ENCODE measurements around the gene HABP4.
"Not testable (repeated sequence)": the region's sequence is repeated elsewhere in the genome, so short reads cannot be mapped to it uniquely, and the experiment has no call there.

Gene HABP4

DNA sequence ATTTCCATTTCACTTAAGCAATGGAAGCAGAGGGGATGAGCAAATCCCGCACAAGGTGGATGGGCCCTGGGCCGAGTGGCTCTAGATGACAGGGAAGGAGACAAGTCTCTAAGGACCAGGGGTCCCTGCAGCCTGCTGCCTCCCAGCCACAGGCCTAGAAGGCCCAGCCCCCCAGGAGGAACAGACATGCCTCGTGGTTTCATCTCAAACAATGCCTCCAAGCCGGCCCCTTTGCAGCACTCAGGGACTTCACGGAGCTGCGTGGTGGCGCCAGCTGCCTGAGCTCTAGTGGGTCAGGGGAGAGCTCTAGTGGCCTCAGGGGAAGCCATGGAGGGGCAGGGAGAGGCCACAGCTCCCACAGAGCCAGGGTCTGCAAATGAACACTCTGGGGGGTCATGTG, 48.8 kb downstream of the HABP4 start:
- no peak for DNase-seq (ENCODE audit: low read depth)

DNA sequence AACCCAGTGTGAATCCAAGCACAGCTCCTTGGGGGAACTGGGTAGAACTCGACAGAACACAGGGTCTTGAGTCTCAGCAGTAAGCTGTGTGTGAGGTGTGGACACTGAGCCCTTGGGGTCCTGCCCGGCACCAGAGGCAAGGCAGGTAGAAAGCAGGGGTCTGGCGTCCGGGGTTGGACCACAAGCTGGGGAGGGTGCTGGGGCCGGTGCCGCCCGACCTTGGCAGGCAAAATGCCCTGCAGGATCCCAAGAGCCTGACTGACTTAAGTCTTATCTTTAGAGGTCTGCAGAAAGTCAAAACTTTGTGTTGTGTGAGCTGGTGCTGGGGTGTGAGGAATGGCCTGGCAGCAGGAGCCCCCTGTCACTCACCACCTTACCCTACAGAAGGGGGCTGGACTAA, 49.3 kb downstream of the HABP4 start:
- no peak for DNase-seq (ENCODE audit: low read depth)

DNA sequence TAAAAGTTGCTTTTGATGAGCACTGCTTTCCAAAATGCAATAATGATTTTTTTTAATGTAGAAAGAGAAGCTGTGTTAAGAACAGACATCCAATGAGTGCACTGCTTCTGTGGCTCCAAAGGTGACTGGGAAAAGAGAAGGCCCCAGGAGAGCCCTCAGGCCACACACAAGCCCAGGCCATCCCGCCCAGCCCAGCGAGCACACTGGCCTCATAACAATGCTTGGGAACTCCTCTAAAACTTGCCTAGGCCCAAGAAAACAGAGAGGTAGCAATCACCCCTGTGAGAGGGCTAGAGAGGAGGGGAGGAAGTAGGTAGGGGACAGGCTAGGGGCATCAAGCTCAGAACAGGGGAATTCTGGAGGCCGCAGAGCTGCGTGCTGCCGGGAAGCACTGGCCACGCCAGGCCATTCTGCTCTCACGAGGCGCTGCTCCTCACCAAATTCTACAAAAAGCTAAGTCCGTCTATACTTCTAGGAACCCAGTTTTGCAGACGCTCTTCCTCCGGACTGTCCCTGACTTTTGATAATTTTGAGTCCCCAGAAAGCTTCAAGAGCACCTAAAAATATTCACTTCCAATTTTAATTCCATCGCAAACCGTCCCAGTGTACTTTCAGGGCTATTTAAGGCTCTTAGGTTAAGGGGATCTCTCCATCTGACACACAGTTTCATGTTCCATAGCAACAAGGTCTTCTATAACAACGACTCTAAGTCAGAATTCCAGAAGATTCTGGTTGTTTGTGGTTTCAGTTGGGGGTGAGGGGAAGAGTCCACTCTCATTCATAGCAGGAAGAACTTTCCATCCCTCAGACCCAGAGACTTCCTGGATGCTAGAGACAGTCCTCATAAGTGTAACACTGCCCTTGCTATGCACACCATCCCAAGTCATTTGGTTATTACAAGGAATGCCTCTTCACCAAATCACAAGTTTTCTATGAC, 51.0 kb downstream of the HABP4 start:
- no peak for DNase-seq (ENCODE audit: low read depth)

DNA sequence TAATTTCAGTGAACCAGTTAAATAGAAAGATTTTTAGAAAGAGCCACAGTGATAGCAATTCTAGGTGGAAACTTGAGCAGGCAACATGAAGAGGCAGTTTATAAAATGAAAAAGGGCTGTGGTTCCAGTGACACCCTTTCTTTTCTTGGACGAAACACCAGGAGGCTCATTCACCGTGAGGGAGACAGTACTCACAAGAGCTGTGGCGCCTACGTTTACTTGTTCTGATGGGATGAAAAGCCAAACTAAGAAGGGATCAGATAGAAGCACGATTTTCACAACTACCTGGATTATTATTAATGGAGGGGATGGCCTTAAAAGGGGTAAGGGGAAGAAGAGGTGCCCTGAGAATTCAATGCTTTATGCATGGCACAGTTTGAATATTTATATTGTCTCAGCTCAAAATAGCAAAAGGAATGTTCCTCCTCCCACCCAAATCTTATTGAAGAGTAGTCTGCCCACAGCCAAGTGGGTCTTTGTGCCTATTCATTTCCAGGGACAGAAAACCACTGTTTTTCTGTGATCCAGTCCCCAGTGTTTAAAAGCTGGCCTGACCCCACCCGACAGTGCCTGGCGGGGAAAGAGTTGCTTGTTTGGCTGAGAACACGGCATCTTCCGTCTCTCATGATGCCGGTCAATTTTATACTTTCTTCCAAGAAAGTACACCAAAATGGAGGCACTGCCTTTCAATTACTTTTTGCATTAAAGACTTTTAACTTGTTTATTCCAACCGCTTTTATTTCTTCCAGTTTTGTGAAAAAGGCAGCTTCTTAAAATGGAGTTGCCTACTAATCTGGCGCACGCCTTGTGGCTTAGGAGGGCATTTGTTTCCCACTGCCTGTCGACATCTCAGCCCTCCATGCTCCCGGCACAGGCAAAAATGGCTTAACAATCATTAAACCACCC, 51.9 kb downstream of the HABP4 start:
- no peak for DNase-seq (ENCODE audit: low read depth)

DNA sequence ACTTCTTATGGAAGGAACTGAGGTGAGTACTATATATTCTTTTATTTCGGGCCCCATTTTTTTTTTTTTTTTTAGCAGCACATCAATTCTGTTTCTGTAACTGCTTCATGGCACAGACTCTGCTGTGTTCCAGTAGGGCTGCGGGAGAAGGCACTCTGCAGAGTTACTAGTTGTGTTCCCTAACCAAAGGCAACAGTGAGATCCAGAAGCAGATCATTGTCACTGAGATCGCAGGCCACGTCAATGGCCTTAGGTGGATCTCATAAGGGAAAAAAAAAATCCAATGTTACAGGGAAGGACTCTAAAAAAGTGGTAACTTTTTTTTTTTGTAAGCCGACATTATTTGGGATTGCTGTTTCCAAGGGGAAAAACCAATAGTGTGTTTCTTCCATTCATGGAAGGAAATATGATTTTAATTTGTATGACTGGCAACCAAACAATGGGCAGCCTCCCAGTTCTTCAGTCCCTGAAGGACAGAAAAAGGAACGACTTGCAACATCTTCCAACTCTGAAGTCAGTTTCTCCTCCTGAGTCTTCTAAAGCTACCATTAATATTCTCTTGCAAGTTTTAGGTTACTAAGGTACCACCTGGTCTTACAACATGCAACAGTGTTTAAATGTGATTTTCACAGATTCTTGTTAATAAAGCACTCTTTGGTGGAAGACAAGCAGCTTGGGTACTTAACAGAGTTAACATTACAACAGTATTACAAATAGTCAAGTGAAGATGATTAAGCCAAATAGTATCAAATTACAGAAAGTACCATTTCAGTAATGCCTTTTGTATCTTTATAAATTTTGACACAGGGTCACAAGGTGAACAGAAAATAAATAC, 52.8 kb downstream of the HABP4 start:
- DNase-seq (ENCODE audit: low read depth) = no peak

DNA sequence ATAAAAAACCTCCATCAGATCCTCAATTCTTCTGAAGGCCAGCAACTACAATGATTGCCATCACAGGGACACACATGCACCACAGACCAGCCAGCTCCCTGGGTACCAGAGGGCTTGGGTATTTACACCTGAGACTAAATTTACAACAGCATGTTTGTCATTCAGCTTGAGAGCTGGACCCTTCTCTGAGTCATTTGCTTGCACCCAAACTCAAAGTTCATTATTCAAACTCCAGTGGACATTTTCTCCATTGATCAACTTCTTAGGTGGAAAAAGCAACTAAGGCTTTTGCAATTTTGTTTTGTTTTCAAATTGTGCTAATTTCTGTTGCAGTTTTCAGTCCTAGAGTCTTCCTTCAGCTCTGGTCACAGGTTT, 53.4 kb downstream of the HABP4 start:
- DNase-seq (ENCODE audit: low read depth) = not testable (repeated sequence)

DNA sequence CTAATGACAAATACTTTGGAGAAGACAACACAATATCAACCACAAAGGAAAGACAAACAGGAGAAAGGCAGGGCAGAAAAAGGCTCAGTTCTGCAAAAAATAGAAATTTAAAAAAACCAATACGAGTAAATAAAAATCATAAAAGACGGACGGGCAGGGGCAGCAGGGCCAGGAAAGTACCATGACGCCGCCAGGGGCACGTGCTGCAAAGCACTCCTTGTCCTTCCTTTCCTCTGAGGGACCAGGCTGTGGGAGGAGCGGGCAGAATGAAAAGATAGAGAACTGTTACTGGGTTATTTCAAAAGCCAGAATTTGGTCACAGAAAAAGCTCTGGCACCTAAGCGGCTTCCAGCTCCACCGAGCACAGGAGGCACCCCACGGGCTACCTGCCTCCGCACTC, 53.9 kb downstream of the HABP4 start:
- no peak for DNase-seq (ENCODE audit: low read depth)

DNA sequence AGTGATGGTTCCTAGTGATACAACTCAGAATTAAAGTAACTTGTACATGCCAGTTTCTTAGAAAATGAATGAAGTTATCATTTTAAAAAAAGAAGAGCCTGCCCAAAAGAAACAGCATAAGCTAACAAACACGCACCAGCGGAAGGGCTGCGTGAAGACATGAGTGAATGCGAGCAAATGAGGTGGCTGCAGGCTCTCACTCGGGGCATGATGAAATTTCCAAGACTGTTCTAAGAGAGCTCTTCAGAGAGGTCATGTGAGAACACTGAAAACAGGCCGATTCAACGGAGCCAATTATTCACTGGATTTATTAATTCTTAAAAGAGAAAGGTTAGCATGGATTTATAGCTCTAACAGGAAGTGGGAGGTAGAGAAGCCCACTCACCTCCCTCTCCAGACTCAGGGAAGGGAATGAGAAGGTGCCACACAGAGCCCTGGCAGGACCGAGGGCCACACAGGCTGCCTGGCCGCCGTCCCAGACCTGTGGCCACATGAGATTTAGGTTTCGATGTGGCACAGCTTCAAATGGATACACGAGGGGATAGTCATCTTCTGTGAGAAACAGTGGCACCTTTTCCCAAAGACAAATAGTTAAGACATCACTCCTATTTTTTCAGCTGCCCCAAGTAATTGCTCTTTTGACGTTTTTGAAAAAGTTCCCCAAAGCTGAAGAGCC, 55.5 kb downstream of the HABP4 start:
- no peak for DNase-seq (ENCODE audit: low read depth)

DNA sequence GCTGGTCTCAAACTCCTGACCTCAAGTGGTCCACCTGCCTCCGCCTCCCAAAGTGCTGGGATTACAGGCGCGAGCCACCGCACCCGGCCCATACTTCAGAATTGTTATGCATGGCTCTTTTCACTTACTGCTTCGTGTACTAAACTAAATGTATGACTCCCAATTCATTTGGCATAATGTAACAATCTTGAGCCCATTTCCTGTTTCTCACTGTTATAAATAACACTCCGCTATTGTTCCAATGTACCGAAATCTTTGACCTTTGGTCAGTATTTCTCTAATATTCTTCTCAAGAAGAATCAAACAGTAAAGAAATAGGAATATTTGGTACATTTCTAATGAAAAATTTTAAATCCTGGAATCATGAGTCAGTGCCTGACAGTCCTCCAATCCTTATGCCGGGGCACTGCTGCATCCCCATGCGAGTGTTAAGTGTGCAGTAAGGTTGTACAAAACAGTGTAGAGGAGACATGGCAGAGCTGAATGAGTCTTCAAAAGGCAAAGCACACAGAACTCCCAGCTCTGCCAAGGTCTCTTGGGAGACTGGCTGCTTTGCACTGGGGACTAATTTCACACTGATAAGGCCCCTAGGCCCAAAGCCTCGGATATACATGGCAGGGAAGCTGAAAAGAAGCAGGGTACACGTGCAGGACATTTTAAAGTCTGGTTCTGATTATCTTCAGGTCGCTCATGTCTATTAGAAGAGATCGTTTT, 58.4 kb downstream of the HABP4 start:
- no peak for DNase-seq (ENCODE audit: low read depth)

DNA sequence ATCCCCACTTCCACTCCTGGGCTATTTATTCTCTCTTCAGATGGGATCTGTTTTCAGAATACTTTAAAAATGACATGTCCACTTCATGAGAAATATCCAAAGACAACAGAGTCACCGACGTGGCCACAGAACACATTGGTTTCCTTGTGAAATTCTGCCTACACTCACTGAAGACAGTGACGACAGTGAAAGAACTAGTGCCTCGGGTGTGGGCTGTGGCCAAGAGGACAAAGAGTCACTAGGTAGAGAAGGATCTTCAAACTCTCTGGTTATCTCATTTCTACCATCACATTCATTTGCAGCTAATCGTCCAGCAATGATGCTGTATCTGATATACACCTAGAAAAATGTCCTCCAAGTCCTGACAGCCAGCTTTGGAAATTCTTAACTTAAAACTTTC, 59.1 kb downstream of the HABP4 start:
- DNase-seq (ENCODE audit: low read depth) = no peak

DNA sequence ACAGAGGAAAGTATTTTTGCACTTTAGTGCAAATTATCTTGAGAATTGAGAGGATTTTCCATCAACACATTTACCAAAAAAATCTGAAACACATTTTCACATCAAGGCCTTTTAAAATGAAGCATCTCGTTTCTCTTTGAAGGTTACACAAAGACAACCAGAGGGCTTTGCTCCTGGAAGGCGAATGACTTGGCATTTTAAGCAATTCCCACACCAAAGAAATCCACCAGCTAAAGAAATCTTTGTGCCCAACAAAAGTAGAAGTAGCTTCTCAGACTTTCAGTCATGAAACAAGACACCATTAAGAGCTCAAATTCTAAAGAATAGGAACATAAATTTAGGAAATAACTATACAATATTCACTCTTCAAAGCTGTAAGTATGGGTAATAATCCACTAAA, 59.9 kb downstream of the HABP4 start:
- no peak for DNase-seq (ENCODE audit: low read depth)

DNA sequence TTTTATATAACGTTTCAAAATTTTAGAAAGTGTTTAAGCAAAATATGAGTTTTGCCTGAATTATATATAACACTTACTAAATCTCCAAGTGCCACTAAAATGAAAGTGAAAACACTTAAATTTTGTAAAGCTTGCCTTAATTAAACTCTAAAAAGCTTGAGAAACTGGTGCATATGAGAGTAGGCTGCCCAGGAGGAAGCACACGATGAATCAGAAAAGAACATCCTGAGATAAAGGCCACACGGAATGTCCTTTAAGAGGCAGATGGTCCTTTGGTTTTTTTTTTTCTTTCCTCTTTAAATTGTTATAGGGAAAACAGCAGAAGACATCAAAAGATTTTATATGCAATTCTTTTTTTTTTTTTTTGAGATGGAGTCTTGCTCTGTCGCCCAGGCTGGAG, 60.3 kb downstream of the HABP4 start:
- DNase-seq (ENCODE audit: low read depth) = no peak

DNA sequence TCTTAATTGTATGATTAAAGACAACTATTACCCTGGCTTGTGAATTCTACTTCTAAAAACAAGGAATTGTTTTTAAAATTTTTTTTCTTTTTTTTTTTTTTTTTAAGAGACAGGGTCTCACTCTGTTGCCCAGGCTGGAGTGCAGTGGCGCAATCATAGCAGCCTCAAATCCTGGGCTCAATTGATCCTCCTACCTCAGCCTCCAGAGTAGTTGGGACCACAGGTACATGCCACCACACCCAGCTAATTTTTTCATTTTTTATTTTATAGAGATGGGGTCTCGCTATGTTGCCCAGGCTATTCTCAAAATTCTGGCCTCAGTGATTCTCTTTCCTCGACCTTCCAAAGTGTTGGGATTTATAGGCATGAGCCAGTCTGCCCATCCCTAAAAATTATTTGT, 62.3 kb downstream of the HABP4 start:
- no peak for DNase-seq (ENCODE audit: low read depth)

DNA sequence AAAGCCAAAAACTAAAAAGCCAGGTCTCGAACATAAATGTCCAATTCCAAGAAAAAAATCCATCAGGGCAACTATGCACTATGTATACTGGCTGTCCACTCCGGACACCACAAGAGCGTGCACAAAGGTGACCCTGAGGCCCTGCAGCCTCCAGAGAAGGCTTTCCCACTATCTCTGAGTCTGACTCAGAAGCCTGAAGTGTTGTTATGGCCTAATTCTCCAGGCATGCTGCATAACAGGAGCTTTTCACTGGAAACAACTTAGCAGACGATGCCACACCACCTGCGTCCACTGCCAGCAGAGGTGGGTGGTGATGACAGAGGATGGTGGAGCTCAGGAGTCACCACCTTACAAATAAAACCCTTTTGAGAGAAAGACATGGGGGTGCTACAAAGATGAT, 63.7 kb downstream of the HABP4 start:
- DNase-seq (ENCODE audit: low read depth) = no peak

DNA sequence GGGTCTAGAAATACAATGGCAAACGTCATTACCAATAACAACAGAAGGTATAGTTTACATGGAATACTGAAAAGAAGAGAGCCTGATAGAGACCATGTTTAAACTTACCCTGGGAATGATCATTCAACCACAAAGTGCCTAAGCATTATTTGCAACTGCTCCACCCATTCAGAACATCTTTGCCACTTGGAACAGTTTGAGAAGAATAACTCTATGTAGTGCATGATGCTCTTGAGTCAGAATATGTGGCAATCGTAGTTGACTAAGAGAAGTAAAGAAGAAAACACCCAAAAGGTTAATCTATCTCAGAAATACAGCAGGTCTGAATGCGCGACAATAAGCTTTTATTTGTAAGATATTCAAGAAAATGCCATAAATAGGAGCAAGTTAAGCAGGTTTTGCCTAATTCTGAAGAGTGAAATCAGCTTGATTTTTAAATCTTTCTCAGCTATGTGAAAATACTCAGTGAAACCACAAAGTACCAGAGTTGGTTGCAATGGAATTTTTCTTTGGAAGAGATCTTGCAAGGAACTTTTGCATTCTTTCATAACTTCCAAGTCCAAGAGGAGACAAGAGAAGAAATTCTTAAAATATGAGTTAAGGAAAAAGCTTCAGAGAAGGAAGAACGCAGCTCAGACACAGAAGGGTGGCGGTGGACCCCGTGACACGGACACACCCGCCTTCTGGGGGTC, 64.3 kb downstream of the HABP4 start:
- no peak for DNase-seq (ENCODE audit: low read depth)

DNA sequence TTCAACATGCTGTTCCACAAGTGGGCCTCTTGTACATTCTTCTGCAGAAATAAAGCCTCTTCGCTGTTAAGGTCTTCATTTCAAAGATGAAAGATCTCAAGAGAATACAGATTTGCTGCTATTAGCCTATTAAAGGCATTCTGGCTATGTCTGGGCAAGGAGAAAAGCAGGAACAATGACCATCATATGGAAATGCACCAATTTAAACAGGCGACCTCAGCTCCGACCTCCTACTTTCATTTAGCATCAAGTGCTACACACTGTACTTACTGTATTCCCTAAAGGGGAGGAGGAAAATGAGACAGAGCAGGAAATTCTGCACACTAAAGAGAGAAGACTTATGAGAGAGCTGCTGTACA, 64.8 kb downstream of the HABP4 start:
- DNase-seq (ENCODE audit: low read depth) = no peak

DNA sequence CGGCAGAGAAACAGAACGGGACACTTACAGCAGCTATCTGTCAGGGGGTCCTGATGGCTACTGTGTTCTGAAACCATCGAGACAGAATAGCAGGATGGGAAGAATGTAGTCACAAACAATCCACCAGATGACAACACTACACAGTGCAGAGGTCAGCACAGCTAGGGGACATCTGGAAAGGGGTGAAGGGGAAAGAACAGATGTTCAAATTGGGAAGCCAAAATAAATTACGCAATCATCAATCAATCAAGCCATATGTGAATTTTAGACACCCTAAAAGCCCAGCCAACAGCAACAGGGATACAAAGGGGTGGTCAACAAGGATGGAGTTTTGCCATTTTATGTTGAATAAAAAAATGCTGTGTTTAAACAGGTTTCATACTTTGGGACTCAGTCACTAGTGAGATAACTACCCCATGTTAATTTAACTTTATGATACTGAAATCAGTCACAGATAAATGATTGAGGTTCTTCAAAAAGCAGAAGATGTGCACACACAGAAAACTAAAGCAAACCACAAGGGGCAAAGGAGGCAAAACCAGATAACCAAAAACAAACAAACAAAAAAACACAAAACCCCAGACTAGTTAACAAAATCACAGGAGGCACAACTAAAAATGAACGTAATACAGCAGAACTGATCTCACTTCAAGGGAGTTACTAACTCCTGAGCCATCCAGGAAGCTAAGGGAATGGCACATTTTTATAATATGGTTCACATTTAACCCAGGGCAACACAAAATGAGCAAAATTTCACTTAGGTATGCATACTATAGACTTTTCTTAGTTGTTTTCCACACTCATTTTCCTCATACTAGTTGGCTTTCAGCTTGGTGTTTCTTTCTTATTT, 65.9 kb downstream of the HABP4 start:
- no peak for DNase-seq (ENCODE audit: low read depth)

DNA sequence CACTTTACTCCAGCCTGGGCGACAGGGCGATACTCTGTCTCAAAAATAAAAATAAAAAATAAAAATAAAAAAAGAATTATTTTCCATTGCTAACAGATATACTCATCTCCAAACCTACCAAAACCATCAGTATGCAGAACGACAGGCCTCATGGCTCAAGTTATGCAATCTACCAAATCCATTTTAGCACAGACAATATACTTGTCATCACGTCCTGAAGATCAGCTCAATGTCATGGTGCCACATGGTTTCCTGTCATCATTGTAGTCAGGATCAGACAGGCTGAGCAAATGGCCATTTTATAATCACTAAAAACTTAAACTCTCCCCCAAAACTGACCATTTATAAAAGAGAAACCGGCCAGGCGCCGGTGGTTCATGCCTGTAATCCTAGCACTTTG, 69.1 kb downstream of the HABP4 start:
- no peak for DNase-seq (ENCODE audit: low read depth)

DNA sequence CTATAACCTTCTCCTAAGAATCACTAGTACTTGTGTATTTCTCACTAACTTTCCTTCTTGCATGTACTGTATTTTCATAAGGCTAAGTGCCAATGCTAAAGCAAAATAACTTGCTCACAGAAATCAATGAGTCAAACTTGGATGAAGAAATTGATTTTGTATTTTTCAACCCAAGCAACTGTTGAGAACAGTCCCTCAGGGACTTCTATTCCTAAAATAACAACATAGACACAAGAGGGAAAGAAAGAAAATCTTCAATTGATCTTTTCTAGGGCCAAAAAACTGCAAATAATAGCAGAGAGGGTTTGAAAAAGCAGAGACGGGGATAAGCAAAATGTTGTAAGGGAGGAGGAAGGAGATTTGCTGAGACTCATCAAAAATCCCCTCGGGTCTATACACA, 69.8 kb downstream of the HABP4 start:
- DNase-seq (ENCODE audit: low read depth) = no peak

DNA sequence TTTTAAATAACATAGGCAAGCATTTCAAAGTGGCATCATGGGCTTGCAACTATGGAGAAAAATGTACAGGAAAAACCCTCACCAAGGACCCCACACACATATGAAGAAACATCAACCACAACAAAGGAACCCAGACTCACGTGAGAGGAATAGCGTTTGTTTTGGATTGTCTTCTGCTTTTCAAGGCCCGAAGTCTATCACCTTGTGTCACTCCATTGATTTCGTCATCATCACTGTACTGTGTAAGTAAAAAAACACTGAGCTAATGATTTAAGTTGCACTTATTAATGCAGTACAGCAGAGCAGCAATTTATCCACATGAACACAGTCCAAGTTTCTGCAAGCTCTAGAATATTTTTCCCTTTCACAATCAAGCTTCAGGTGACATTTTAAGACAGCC, 72.4 kb downstream of the HABP4 start:
- DNase-seq (ENCODE audit: low read depth) = no peak

Data from stimulated activated CD8-positive, alpha-beta memory T cell treated with anti-CD3 and anti-CD28 coated beads, Interleukin-12 subunit alpha, Interleukin-12 subunit beta, amount 100 ng/mL, for 1 hour (primary cell).